SK-N-SH (cell line): Measurements from ENCODE around the gene TSPAN15.

Experiments used
- CHD2 ChIP-seq: fragments of 150-350 bp; IDR thresholded peaks from 2 replicates; pipeline ENCODE4 v1.6.1; 2018; ENCODE audit warnings: low read length; ENCODE audit not compliant: partially characterized antibody
- EP300 ChIP-seq, 2 experiments: IDR thresholded peaks; 2 replicates each; pipeline versions ENCODE4 v1.4.0 to v1.6.1; 2012; ENCODE audit warnings: borderline replicate concordance in 1 of 2, low read depth in 1 of 2, low read length in 1 of 2
- FOSL2 ChIP-seq: IDR thresholded peaks from 2 replicates; pipeline ENCODE4 v1.4.0; 2012; ENCODE audit warnings: low read depth, mild to moderate bottlenecking, moderate library complexity, borderline replicate concordance
- POLR2AphosphoS5 ChIP-seq: IDR thresholded peaks from 2 replicates; pipeline ENCODE4 v1.6.1; 2012; ENCODE audit warnings: low read depth, low read length
- RAD21 ChIP-seq: IDR thresholded peaks from 2 replicates; pipeline ENCODE4 v1.6.1; 2012; ENCODE audit warnings: mild to moderate bottlenecking, low read length
- SIN3A ChIP-seq: IDR thresholded peaks from 2 replicates; pipeline ENCODE4 v1.6.1; 2012; ENCODE audit warnings: low read depth, mild to moderate bottlenecking, low read length, moderate library complexity, borderline replicate concordance
- YY1 ChIP-seq: IDR thresholded peaks from 2 replicates; pipeline ENCODE4 v1.4.0; 2012; ENCODE audit warnings: low read depth, mild to moderate bottlenecking
- TF ChIP-seq, protein P1 (sequence below): fragments of 200-600 bp; sonication (generic); IDR thresholded peaks from 2 replicates; pipeline ENCODE4 v1.6.1; 2017; ENCODE audit warnings: antibody characterized with exemption, mild to moderate bottlenecking, moderate library complexity
- TF ChIP-seq, protein P2 (sequence below): fragments of 150-350 bp; IDR thresholded peaks from 2 replicates; pipeline ENCODE4 v1.6.1; 2017; ENCODE audit warnings: antibody characterized with exemption, low read length, low read depth, borderline replicate concordance

DNA sequence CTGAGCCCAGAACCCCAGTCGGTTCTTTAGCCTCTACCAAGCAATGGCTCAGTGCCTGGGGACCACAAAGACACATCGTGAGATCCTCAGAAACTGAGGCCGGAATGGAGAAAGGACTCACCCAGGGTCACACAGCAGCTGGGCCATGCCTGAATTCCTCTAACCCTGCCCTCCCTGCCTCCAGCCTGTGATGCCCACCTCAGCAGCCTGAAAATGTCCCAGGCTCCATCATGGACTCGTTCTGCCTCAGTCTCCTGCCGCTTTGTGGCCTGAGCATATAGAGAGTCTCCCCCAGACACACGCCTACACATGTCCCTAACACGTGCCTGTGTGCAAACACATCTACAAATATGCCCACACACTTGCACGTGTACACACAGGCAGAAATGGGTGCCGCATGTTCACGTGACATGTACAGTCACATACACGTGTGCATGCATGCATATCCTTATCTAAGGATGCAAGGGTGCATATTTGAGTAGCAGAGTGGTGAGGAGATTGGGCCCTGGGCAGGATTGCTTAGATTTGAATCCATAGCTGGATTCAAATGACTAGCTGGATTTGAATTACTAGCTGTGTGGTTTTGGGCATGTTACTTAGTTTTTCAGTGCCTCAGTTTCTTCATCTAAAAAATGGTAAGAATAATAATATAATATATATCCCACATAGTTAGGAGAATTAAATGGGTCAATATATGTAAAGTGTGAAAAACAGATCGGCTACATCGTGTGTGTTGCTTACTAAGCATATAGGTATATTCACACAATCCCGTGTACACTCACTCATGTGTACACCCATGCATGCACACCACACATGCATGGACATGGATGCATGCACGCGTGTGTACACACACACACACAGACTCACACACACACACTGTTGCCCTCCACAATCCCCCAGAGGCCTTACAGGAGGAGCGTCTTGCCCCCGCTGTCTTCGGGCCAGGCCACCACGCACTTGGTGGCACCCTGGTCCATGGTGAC, 36.9 kb upstream of the TSPAN15 start:
- TF ChIP-seq RAD21, result no peak
- TF ChIP-seq POLR2AphosphoS5, result no peak
- TF ChIP-seq, protein P1, sequence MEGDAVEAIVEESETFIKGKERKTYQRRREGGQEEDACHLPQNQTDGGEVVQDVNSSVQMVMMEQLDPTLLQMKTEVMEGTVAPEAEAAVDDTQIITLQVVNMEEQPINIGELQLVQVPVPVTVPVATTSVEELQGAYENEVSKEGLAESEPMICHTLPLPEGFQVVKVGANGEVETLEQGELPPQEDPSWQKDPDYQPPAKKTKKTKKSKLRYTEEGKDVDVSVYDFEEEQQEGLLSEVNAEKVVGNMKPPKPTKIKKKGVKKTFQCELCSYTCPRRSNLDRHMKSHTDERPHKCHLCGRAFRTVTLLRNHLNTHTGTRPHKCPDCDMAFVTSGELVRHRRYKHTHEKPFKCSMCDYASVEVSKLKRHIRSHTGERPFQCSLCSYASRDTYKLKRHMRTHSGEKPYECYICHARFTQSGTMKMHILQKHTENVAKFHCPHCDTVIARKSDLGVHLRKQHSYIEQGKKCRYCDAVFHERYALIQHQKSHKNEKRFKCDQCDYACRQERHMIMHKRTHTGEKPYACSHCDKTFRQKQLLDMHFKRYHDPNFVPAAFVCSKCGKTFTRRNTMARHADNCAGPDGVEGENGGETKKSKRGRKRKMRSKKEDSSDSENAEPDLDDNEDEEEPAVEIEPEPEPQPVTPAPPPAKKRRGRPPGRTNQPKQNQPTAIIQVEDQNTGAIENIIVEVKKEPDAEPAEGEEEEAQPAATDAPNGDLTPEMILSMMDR, result no peak
- TF ChIP-seq CHD2, result no peak
- TF ChIP-seq FOSL2, result no peak
- no peak for TF ChIP-seq YY1
- TF ChIP-seq, protein P2, sequence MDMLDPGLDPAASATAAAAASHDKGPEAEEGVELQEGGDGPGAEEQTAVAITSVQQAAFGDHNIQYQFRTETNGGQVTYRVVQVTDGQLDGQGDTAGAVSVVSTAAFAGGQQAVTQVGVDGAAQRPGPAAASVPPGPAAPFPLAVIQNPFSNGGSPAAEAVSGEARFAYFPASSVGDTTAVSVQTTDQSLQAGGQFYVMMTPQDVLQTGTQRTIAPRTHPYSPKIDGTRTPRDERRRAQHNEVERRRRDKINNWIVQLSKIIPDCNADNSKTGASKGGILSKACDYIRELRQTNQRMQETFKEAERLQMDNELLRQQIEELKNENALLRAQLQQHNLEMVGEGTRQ, result no peak
- no peak for TF ChIP-seq EP300 (IDR thresholded peaks at IDR 0.05; ENCODE audit: borderline replicate concordance in 1 of 2, low read depth in 1 of 2, low read length in 1 of 2)
- no peak for TF ChIP-seq SIN3A
